Activated T-helper 2 cell treated with anti-CD3 and anti-CD28 coated beads, Interferon-gamma antibody, Interleukin-2, Interleukin-4, amounts not matched to agents 10 μg/mL and 5 μg/mL and 100 μg/mL, durations not matched to agents 14 hours and 24 hours and 36 hours (primary cell): ENCODE data around the gene ATM. TPM values are rescaled to one million over a fixed set of nuclear protein-coding genes. Genes with fewer than 3 reads are reported as not detected.
"Not testable (repeated sequence)": the region's sequence is repeated elsewhere in the genome, so short reads cannot be mapped to it uniquely, and the experiment has no call there.

Experiments
- DNase-seq: peaks from one replicate; pipeline ENCODE4 v3.0.0; 2021; ENCODE audit warnings: low spot score
- H3K27ac Mint-ChIP-seq: one replicate; pipeline ENCODE4 v1.8.0; 2021; ENCODE audit warnings: mixed read lengths
- H3K27me3 Mint-ChIP-seq: one replicate; pipeline ENCODE4 v1.8.0; 2021; ENCODE audit warnings: low read depth, mixed read lengths
- H3K36me3 Mint-ChIP-seq: one replicate; pipeline ENCODE4 v1.8.0; 2021; ENCODE audit warnings: low read depth, mixed read lengths
- H3K4me1 Mint-ChIP-seq: one replicate; pipeline ENCODE4 v1.8.0; 2021; ENCODE audit warnings: low read depth, mixed read lengths
- H3K4me3 Mint-ChIP-seq: one replicate; pipeline ENCODE4 v1.8.0; 2021; ENCODE audit warnings: low read depth, mild to moderate bottlenecking, moderate library complexity, mixed read lengths
- H3K9me3 Mint-ChIP-seq: one replicate; pipeline ENCODE4 v1.8.0; 2021; ENCODE audit warnings: mixed read lengths
- intact Hi-C: fragments of 100-400 bp; cut with micrococcal nuclease; formaldehyde crosslinking; loops from one replicate; pipeline ENCODE4 v1.15.1; 2023
- total RNA-seq: library from RNA; stranded (reverse); gene quantifications from 2 replicates; pipeline ENCODE4 v1.2.3, GENCODE V29; 2022

ATM gene
- total RNA-seq, 1 donor from 2014 or later: 34.1 TPM

GRCh38 chr11:108246885-108247284 lies 24.0 kb downstream of the ATM start:
- Mint-ChIP-seq H3K27ac (no peak overlapping the region), H3K9me3 (no peaks in the 10 kb centered on the region), H3K36me3 (peaks cover 73% of the 10 kb centered on the region), H3K4me1 (peaks cover 24% of the 10 kb centered on the region), H3K27me3 (no peaks in the 10 kb centered on the region), H3K4me3 (no peak overlapping the region)
- intact Hi-C loops: no loop called here
- DNase-seq: no peak

DNA sequence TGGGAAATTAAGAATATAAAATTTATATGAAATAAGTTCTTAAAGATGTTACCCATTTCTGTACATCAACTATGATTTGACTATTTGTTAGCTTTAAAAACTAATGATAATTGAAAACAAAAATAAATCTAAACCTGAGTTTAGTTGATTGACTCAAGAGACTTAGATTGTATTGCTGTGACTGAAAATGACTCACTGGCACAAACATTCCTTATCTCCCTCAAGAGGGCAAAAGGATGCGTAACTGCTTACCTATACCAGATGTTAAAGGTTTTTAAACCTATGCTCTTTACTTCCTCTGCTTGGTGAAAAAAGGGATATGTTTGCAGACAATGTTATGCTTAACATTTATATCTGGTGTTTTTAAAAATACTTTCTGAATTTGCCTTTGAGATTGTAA lies 30.3 kb downstream of the ATM start:
- Mint-ChIP-seq H3K36me3 (peaks cover 70% of the 10 kb centered on the region), H3K27me3 (no peaks in the 10 kb centered on the region), H3K4me1 (peaks cover 9% of the 10 kb centered on the region), H3K9me3 (no peaks in the 10 kb centered on the region), H3K4me3 (no peak overlapping the region), H3K27ac (no peak overlapping the region)
- intact Hi-C loops: no loop called here
- DNase-seq: no peak

GRCh38 chr11:108269583-108269982 lies 46.7 kb downstream of the ATM start:
- peaks cover 5% of the 10 kb centered on the region for H3K4me1 Mint-ChIP-seq
- no peak overlapping the region for H3K4me3 Mint-ChIP-seq
- DNase-seq: no peak
- intact Hi-C loops: no loop called here
- peaks cover 8% of the 10 kb centered on the region for H3K9me3 Mint-ChIP-seq
- H3K27me3 Mint-ChIP-seq: no peaks in the 10 kb centered on the region
- no peak overlapping the region for H3K27ac Mint-ChIP-seq
- H3K36me3 Mint-ChIP-seq: peaks cover 54% of the 10 kb centered on the region

GRCh38 chr11:108276985-108277616 lies 54.2 kb downstream of the ATM start:
- H3K4me1 Mint-ChIP-seq, H3K4me3 Mint-ChIP-seq, DNase-seq, H3K27me3 Mint-ChIP-seq, intact Hi-C loops, H3K27ac Mint-ChIP-seq: not testable (repeated sequence)
- Mint-ChIP-seq H3K36me3 (peaks cover 84% of the 10 kb centered on the region), H3K9me3 (peaks cover 23% of the 10 kb centered on the region)

GRCh38 chr11:108278546-108278945 lies 55.7 kb downstream of the ATM start:
- peaks cover 8% of the 10 kb centered on the region for H3K4me1 Mint-ChIP-seq
- no peak overlapping the region for H3K4me3 Mint-ChIP-seq
- intact Hi-C loops: no loop called here
- DNase-seq: no peak
- peaks cover 23% of the 10 kb centered on the region for H3K9me3 Mint-ChIP-seq
- H3K27me3 Mint-ChIP-seq: no peaks in the 10 kb centered on the region
- H3K36me3 Mint-ChIP-seq: peaks cover 78% of the 10 kb centered on the region
- H3K27ac Mint-ChIP-seq: no peak overlapping the region

DNA sequence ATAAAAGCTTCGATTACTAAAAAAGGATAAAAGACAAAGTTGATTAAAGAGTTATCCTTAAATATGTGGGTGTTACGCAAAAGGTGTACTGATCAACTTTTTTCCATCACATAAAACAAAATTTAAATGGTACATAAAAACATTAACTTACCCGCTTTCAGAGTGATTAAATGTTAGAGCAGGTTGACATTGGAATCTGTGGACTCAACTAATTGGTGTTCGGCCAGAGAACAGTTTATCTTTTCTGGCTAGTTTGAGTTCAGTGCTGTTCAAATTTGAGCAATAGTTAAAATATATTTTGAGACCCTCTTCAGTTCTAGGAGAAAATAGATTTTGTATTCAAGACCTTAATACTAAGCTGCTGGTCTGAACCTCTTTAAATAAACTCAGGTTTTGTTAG lies 56.1 kb downstream of the ATM start:
- peaks cover 75% of the 10 kb centered on the region for H3K36me3 Mint-ChIP-seq
- intact Hi-C loops: no loop called here
- H3K9me3 Mint-ChIP-seq: peaks cover 21% of the 10 kb centered on the region
- no peaks in the 10 kb centered on the region for H3K27me3 Mint-ChIP-seq
- no peak overlapping the region for H3K27ac Mint-ChIP-seq
- no peak overlapping the region for H3K4me3 Mint-ChIP-seq
- peaks cover 8% of the 10 kb centered on the region for H3K4me1 Mint-ChIP-seq
- DNase-seq: no peak

GRCh38 chr11:108286370-108286769 lies 63.5 kb downstream of the ATM start:
- H3K4me1 Mint-ChIP-seq: no peaks in the 10 kb centered on the region
- H3K4me3 Mint-ChIP-seq: no peak overlapping the region
- no peaks in the 10 kb centered on the region for H3K27me3 Mint-ChIP-seq
- H3K36me3 Mint-ChIP-seq: peaks cover 49% of the 10 kb centered on the region
- H3K27ac Mint-ChIP-seq: no peak overlapping the region
- DNase-seq: no peak
- no peaks in the 10 kb centered on the region for H3K9me3 Mint-ChIP-seq
- intact Hi-C loops: no loop called here

DNA sequence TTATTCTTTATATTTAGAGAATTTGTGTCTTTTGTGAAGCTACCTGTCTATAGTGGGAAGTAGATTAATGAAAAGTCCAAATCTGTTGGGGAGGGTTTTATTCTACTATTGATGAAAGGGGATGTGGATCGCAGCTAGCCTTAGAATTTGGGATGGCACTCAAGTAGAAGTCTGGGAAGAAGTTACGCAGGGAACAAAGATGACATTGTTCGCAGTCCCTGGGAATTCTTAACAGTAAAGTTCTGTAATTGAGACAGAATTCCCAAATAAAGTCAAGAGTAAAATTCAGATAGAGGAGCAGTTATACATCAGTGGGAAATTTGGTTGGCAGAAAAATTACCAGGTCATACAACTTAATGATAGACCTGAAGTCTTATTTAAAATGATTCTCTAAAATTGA lies 64.1 kb downstream of the ATM start:
- Mint-ChIP-seq H3K27ac (no peak overlapping the region), H3K4me3 (no peak overlapping the region), H3K4me1 (no peaks in the 10 kb centered on the region), H3K9me3 (no peaks in the 10 kb centered on the region), H3K36me3 (peaks cover 53% of the 10 kb centered on the region), H3K27me3 (no peaks in the 10 kb centered on the region)
- intact Hi-C loops: no loop called here
- DNase-seq: no peak

DNA sequence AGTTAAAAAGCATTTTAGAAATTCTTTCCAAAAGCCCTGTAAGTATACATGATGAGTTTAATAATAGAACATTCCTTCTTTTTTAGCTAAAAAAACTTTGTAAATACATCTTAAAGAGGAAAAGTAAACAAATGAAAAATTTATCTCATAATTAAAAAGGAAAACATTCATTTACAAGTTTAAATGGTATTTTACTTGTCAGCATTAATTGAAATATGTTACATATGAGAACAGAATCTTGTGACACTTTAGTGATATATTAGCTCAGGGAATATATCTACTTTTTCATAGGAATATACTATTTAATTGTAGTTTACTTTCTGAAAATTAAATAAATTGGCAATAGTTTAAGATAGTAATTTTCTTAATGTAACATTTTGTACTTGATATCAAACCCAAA lies 66.2 kb downstream of the ATM start:
- peaks cover 51% of the 10 kb centered on the region for H3K36me3 Mint-ChIP-seq
- intact Hi-C loops, H3K27ac Mint-ChIP-seq, H3K4me3 Mint-ChIP-seq, H3K9me3 Mint-ChIP-seq, DNase-seq, H3K27me3 Mint-ChIP-seq, H3K4me1 Mint-ChIP-seq: not testable (repeated sequence)

GRCh38 chr11:108289699-108290098 lies 66.8 kb downstream of the ATM start:
- DNase-seq: no peak
- H3K27ac Mint-ChIP-seq: no peak overlapping the region
- no peak overlapping the region for H3K4me3 Mint-ChIP-seq
- H3K4me1 Mint-ChIP-seq: no peaks in the 10 kb centered on the region
- no peaks in the 10 kb centered on the region for H3K27me3 Mint-ChIP-seq
- intact Hi-C loops: no loop called here
- peaks cover 45% of the 10 kb centered on the region for H3K36me3 Mint-ChIP-seq
- no peaks in the 10 kb centered on the region for H3K9me3 Mint-ChIP-seq

DNA sequence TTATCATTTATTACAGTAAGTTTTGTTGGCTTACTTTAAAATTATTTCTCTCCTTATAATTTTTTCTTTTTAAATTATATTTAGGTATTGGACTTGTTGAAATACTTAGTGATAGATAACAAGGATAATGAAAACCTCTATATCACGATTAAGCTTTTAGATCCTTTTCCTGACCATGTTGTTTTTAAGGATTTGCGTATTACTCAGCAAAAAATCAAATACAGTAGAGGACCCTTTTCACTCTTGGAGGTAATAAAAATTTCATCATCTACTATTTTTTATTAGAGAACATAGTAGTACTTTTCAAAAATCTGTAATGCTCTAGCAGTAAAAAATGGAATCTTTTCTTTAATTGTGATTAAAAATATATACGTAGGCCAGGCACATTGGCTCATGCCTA lies 70.4 kb downstream of the ATM start:
- intact Hi-C loops: no loop called here
- Mint-ChIP-seq H3K27me3 (no peaks in the 10 kb centered on the region), H3K4me1 (no peaks in the 10 kb centered on the region), H3K36me3 (peaks cover 36% of the 10 kb centered on the region), H3K4me3 (no peak overlapping the region), H3K27ac (no peak overlapping the region), H3K9me3 (no peaks in the 10 kb centered on the region)
- DNase-seq: no peak

DNA sequence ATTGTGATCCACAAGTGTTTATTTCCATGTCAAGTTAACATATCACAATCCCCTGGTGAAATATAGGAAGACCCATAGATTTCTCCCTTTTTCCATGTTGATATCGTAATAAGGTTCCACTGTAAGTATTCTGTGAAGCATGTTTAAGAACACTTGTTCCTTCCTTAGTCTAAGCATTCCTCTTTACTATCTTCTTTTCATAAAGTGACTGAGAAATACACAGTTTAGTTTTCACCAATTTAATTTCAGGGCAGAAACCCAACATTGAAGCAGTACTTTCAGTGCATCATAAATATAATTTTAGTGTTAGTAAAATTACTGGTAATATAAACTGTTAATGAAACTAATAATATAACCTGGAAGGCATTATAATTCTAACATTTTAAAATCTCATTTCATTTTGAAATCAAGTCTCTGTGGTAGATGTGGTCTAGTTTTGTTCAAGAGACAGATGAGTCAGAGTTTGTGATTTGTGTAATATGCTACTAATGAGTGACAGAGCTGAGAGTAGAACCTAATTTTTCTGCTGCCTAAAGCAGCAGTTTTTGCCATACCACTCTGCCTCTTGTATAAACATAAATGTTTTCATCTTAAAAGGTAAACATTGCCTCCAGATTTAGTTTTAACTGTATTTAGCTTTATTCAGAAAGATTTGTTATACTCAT lies 79.4 kb downstream of the ATM start:
- no peak for DNase-seq
- intact Hi-C loops: loop anchor here (1.0 to 2.0 kb wide), 2 partner anchors 65 to 77 kb away; no protein-coding TSS in a partner anchor
- H3K27me3 Mint-ChIP-seq: no peaks in the 10 kb centered on the region
- H3K27ac Mint-ChIP-seq: no peak overlapping the region
- peaks cover 71% of the 10 kb centered on the region for H3K36me3 Mint-ChIP-seq
- peaks cover 9% of the 10 kb centered on the region for H3K4me1 Mint-ChIP-seq
- no peaks in the 10 kb centered on the region for H3K9me3 Mint-ChIP-seq
- H3K4me3 Mint-ChIP-seq: no peak overlapping the region

- no peak for DNase-seq
- H3K9me3 Mint-ChIP-seq: no peaks in the 10 kb centered on the region
- H3K27me3 Mint-ChIP-seq: no peaks in the 10 kb centered on the region
- intact Hi-C loops: no loop called here
- peaks cover 58% of the 10 kb centered on the region for H3K36me3 Mint-ChIP-seq
- H3K4me3 Mint-ChIP-seq: no peak overlapping the region
- no peaks in the 10 kb centered on the region for H3K4me1 Mint-ChIP-seq
- H3K27ac Mint-ChIP-seq: no peak overlapping the region
Measured at GRCh38 chr11:108307751-108308150, 84.9 kb downstream of the ATM start.
